HCT116 (cell line): ENCODE results near the gene CD109. TPM values are rescaled to one million over a fixed set of nuclear protein-coding genes. Genes with fewer than 3 reads are reported as not detected.

Experiments
- ATAC-seq: fragments of 200-7000 bp; cut with Tn5 transposase; 2 replicates; pipeline ENCODE4 v1.9.1; 2020; ENCODE audit warnings: mild to moderate bottlenecking, moderate library complexity
- BruUV-seq: library from RNA; stranded (reverse); fragments of 400-500 nt; replicated peaks from 2 replicates; lab custom pipeline; 2021; lab: Mats Ljungman, UMichigan
- CTCF ChIA-PET: fragments of 300-600 bp; sonication (Branson Sonifier 250); formaldehyde crosslinking; loops from one replicate; lab custom pipeline; 2021; ENCODE audit warnings: antibody characterized with exemption; lab: Charles Lee
- POLR2A ChIA-PET: fragments of 300-600, 350-600 bp; sonication (Branson Sonifier 250); formaldehyde crosslinking; loops from one replicate; lab custom pipeline; 2021; ENCODE audit warnings: antibody characterized with exemption; lab: Charles Lee
- RAD21 ChIA-PET, 2 experiments: fragments of 300-600 bp; sonication (Branson Sonifier 250); formaldehyde crosslinking; loops; one replicate each; lab custom pipeline; 2023; ENCODE audit warnings: low total read pairs in 2 of 2; ENCODE audit not compliant: uncharacterized antibody in 2 of 2, unreplicated experiment in 2 of 2, low non-redundant PET in 1 of 2; lab: Charles Lee
- DNase-seq: peaks from one replicate; pipeline ENCODE4 v3.0.0-alpha.2; 2010; ENCODE audit warnings: low read depth, low spot score
- H2AFZ ChIP-seq: fragments of 200-600 bp; shearing (Covaris generic), sonication (generic); 2 replicates; pipeline ENCODE4 v1.6.1; 2017; ENCODE audit warnings: low read depth, mixed run types, mixed read lengths, antibody characterized with exemption, low read length; ENCODE audit not compliant: poor library complexity, severe bottlenecking
- H3K27ac ChIP-seq: 2 replicates; pipeline ENCODE4 v1.5.1; 2012; ENCODE audit warnings: low read depth, low read length
- H3K27me3 ChIP-seq: fragments of 200-600 bp; sonication (generic); 2 replicates; pipeline ENCODE4 v1.6.1; 2016; ENCODE audit warnings: mixed run types, low read length, mixed read lengths; ENCODE audit not compliant: insufficient read depth
- H3K36me3 ChIP-seq, 2 experiments: fragments of 200-500 bp in 1 of 2; fragments of 200-600 bp in 1 of 2; sonication (Bioruptor generic) in 1 of 2; sonication (generic) in 1 of 2; 2 replicates each; pipeline versions ENCODE4 v1.5.1 to v1.6.1; 2014 to 2016; ENCODE audit warnings: low read length in 2 of 2, inconsistent platforms in 1 of 2, mixed read lengths in 1 of 2, mixed run types in 1 of 2; ENCODE audit not compliant: insufficient read depth in 2 of 2, control insufficient read depth in 1 of 2
- H3K4me1 ChIP-seq, 2 experiments: fragments of 200-600 bp in 1 of 2; sonication (generic) in 1 of 2; 2 replicates each; pipeline versions ENCODE4 v1.5.1 to v1.6.1; 2012 to 2017; ENCODE audit warnings: low read length in 2 of 2, inconsistent platforms in 1 of 2, mild to moderate bottlenecking in 1 of 2, mixed read lengths in 1 of 2, mixed run types in 1 of 2, moderate library complexity in 1 of 2; ENCODE audit not compliant: insufficient read depth in 2 of 2, control insufficient read depth in 1 of 2
- H3K4me2 ChIP-seq: fragments of 200-600 bp; sonication (generic); 2 replicates; pipeline ENCODE4 v1.6.1; 2017; ENCODE audit warnings: mixed run types, low read length, mixed read lengths
- H3K4me3 ChIP-seq, 2 experiments: fragments of 200-600 bp in 1 of 2; sonication (generic) in 1 of 2; replicated peaks in 1 of 2; 2 replicates each; pipeline ENCODE4 v1.5.1; 2011 to 2016; ENCODE audit warnings: low read length in 2 of 2, control low read depth in 1 of 2, low read depth in 1 of 2, mild to moderate bottlenecking in 1 of 2, mixed read lengths in 1 of 2, mixed run types in 1 of 2
- H3K79me2 ChIP-seq: fragments of 200-600 bp; sonication (generic); 2 replicates; pipeline ENCODE4 v1.6.1; 2017; ENCODE audit warnings: mild to moderate bottlenecking, mixed run types, low read length, moderate library complexity, mixed read lengths; ENCODE audit not compliant: insufficient read depth
- H3K9ac ChIP-seq: fragments of 200-600 bp; sonication (generic); 2 replicates; pipeline ENCODE4 v1.6.1; 2016; ENCODE audit warnings: low read length, mixed read lengths
- H3K9me2 ChIP-seq: fragments of 200-600 bp; sonication (generic), shearing (Covaris generic); 2 replicates; pipeline ENCODE4 v1.6.1; 2017; ENCODE audit warnings: mixed run types, mild to moderate bottlenecking, moderate library complexity; ENCODE audit not compliant: insufficient read depth
- H3K9me3 ChIP-seq, 2 experiments: fragments of 200-500 bp in 1 of 2; fragments of 200-600 bp in 1 of 2; sonication (Bioruptor generic) in 1 of 2; sonication (generic) in 1 of 2; 2 replicates each; pipeline ENCODE4 v1.6.1; 2014 to 2017; ENCODE audit warnings: low read length in 2 of 2, mixed read lengths in 2 of 2, inconsistent platforms in 1 of 2, low read depth in 1 of 2, mild to moderate bottlenecking in 1 of 2, mixed run types in 1 of 2, moderate library complexity in 1 of 2; ENCODE audit not compliant: control insufficient read depth in 1 of 2, insufficient read depth in 1 of 2
- H4K20me1 ChIP-seq: fragments of 200-600 bp; sonication (generic), shearing (Covaris generic); 2 replicates; pipeline ENCODE4 v1.6.1; 2017; ENCODE audit warnings: mixed run types, mild to moderate bottlenecking, moderate library complexity; ENCODE audit not compliant: insufficient read depth
- EZH2 ChIP-seq: fragments of 200-600 bp; sonication (generic); IDR thresholded peaks from 2 replicates; pipeline ENCODE4 v1.6.1; 2017; ENCODE audit warnings: antibody characterized with exemption, mixed run types
- EZH2phosphoT487 ChIP-seq: fragments of 200-600 bp; IDR thresholded peaks from 2 replicates; pipeline ENCODE4 v1.6.1; 2018; ENCODE audit warnings: antibody characterized with exemption, borderline replicate concordance
- POLR2AphosphoS5 ChIP-seq: IDR thresholded peaks from 2 replicates; pipeline ENCODE4 v1.6.1; 2011; ENCODE audit warnings: mild to moderate bottlenecking, low read depth, low read length, moderate library complexity
- TCF7L2 ChIP-seq: IDR thresholded peaks from 2 replicates; pipeline ENCODE4 v1.7.0; 2011; ENCODE audit warnings: borderline replicate concordance, inconsistent platforms; ENCODE audit not compliant: insufficient read depth, insufficient read length; ENCODE audit errors: extremely low read depth
- ZFX ChIP-seq: fragments of 450-650 bp; IDR thresholded peaks from 2 replicates; pipeline ENCODE4 v1.6.1; 2017
- intact Hi-C: fragments of 100-400 bp; cut with micrococcal nuclease; formaldehyde crosslinking; loops from 2 replicates; pipeline ENCODE4 v1.10.0; 2022
- total RNA-seq: library from RNA; stranded (reverse); gene quantifications from one replicate; pipeline ENCODE4 v1.2.1, GENCODE V29; 2021; ENCODE audit not compliant: unreplicated experiment
- TF ChIP-seq, protein P1 (sequence below): IDR thresholded peaks from 2 replicates; pipeline ENCODE4 v1.6.1; 2011; ENCODE audit warnings: mild to moderate bottlenecking, low read length, moderate library complexity; ENCODE audit not compliant: insufficient replicate concordance; ENCODE audit errors: extremely low read depth

CD109 gene
- total RNA-seq, 1 experiment from 2014 or later, result 42.1 TPM

DNA sequence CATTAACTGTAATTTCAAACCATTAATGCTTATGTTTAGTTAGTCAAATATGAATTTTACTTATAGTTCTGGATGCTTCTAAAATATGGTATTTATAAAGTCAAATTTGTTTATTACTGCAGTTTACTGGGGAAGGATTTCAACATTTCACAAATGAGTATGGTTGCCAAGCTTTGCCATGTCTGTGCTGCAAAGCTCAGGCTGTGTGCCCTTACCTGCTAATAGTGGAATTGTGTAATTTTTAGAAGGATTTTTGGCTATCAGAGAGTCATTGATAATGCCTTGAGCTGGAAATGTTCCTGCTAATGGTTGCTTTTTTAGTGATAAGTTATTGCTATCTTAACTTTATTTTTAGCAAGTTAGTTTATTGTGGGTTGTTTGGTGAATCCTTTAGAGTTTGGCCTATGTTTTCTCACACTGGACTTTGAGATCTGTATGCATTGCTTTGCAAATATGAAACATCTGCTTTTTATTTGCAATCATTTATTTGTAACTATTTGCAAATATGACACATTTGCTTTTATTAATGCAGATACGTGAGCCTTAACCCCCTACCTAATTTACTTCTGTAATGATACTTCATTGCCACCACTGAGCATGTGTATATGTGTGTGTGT, 105.8 kb downstream of the CD109 start:
- RAD21 ChIA-PET, result no interaction called here
- H4K20me1 ChIP-seq, result no peaks in the 10 kb centered on the region
- no peak overlapping the region for H2AFZ ChIP-seq
- no TSS peak for BruUV-seq
- H3K9me3 ChIP-seq, result no peaks in the 10 kb centered on the region
- H3K4me1 ChIP-seq, result no peaks in the 10 kb centered on the region
- H3K4me2 ChIP-seq, result no peak overlapping the region
- ATAC-seq (no peak), DNase-seq (no peak)
- CTCF ChIA-PET, result no interaction called here
- no peaks in the 10 kb centered on the region for H3K79me2 ChIP-seq
- no peak for TF ChIP-seq POLR2AphosphoS5
- TF ChIP-seq EZH2phosphoT487, result no peak
- TF ChIP-seq EZH2, result no peak
- TF ChIP-seq, protein P1, sequence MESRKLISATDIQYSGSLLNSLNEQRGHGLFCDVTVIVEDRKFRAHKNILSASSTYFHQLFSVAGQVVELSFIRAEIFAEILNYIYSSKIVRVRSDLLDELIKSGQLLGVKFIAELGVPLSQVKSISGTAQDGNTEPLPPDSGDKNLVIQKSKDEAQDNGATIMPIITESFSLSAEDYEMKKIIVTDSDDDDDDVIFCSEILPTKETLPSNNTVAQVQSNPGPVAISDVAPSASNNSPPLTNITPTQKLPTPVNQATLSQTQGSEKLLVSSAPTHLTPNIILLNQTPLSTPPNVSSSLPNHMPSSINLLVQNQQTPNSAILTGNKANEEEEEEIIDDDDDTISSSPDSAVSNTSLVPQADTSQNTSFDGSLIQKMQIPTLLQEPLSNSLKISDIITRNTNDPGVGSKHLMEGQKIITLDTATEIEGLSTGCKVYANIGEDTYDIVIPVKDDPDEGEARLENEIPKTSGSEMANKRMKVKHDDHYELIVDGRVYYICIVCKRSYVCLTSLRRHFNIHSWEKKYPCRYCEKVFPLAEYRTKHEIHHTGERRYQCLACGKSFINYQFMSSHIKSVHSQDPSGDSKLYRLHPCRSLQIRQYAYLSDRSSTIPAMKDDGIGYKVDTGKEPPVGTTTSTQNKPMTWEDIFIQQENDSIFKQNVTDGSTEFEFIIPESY, result no peak
- TF ChIP-seq TCF7L2, result no peak
- intact Hi-C loops, result loop anchor here (5.0 kb wide), 1 partner anchor 1406 kb away; the partner anchor contains the start of gene COL12A1
- H3K9ac ChIP-seq, result no peak overlapping the region
- POLR2A ChIA-PET, result no interaction called here
- no peaks in the 10 kb centered on the region for H3K36me3 ChIP-seq
- no peaks in the 10 kb centered on the region for H3K27me3 ChIP-seq
- no peak overlapping the region for H3K4me3 ChIP-seq
- H3K27ac ChIP-seq, result no peak overlapping the region
- H3K9me2 ChIP-seq, result no peaks in the 10 kb centered on the region

DNA sequence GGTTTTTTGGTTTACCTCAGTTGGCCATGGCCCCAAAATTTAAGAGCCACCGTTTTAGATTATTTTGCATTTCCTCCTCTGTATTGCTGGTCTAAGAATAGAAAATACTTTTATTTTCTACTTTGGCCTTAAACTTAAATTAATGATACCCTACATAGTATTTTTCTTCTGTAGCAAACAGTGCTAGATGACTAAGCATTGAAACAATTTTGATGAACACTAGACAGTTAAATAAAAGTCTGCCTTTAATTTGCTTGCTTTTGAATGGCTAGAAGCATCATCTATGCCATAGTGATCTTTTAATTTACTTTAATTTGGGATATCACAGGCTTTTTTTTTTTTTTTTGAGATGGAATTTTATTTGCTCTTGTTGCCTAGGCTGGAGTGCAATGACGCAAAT, 106.4 kb downstream of the CD109 start:
- CTCF ChIA-PET, result no interaction called here
- no peak for TF ChIP-seq EZH2
- TF ChIP-seq ZFX, result no peak
- TF ChIP-seq, all 23 proteins: peak for 0
- Histone ChIP-seq H3K9ac (no peak overlapping the region), H3K4me1 (no peaks in the 10 kb centered on the region), H2AFZ (no peak overlapping the region), H3K27me3 (no peaks in the 10 kb centered on the region), H3K4me3 (no peak overlapping the region), H3K36me3 (no peaks in the 10 kb centered on the region), H3K9me3 (no peaks in the 10 kb centered on the region), H3K79me2 (no peaks in the 10 kb centered on the region), H4K20me1 (no peaks in the 10 kb centered on the region), H3K27ac (no peak overlapping the region), H3K9me2 (no peaks in the 10 kb centered on the region), H3K4me2 (no peak overlapping the region)
- DNase-seq (no peak), ATAC-seq (no peak)
- RAD21 ChIA-PET, result no interaction called here
- intact Hi-C loops, result loop anchor here (5.0 kb wide), 1 partner anchor 1405 kb away; the partner anchor contains the start of gene COL12A1
- POLR2A ChIA-PET, result no interaction called here
- BruUV-seq, result no TSS peak
